Fibroblast of skin of right biceps (primary cell): ENCODE measurements around the gene IGFBP7.
"Not testable (repeated sequence)": the region's sequence is repeated elsewhere in the genome, so short reads cannot be mapped to it uniquely, and the experiment has no call there.

Experiments
- DNase-seq: peaks from one replicate; pipeline ENCODE4 v3.0.0-alpha.2; 2013

Gene IGFBP7

DNA sequence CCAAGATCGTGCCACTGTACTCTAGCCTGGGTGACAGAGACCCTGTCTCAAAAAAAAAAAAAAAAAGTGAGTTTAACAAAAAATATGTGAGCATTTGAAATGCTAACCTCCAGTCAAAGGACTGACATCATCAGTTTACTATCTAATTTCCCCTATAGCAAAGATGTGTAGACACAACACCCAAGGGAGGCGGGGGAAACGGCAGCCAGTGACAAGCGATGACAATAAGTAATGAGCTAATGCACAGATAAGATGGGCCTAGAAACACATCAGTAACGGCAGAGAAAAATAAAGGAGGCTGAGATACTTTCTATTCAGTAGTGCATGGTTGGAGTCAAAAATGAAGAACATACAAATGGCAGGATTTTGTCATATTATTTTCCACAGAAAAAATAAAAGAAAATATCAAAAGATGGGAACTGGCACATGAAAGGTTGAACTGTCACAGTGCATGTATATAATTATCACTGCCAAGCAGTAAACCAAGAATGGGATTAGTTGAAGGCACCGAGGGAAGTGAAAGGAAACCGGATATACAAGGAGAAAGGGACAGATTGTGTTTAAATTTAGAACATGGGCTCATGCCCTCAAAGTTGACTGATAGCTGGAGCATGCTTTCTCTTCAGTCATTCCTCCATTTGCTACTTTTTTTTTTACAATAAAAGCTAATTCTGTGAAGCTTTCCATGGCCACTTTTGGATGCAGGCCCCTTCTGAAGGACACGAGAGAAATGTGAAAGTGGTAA lies 41.8 kb downstream of the IGFBP7 start:
- DNase-seq = no peak

DNA sequence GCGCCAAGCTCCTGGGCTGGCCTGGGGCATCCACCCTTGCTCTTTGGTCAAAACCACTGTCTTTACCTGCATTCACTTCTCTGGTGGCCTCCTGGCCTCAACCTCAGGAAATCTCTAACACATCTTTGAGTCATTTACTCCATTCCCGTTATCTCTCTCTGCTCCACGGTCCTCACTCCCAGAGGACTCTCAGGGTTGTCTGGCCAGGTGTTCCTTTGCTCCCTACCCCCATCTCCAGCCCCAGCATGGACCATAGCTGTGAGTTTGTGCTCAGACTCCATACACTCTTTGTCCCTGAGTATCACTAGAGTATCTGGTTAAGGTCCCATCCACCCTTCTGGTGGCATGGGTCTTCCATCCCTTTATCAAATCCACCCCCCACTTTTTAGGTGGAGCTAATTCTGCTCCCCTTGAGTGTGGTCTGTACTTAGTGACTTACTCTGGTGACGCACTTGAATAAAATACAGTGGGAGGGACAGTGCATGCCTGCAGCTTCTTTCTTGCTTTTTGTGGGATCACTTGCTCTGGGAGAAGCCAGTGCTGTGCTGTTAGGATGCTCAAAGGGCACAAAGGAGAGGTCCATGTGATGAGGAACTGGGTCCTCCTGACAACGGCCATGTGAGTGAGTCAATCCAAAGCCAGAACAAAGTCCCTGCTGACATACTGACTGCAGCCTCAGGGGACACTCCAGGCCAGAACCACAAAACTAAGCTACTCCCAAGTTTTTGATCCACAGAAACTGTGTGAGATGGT lies 44.3 kb downstream of the IGFBP7 start:
- DNase-seq = no peak

DNA sequence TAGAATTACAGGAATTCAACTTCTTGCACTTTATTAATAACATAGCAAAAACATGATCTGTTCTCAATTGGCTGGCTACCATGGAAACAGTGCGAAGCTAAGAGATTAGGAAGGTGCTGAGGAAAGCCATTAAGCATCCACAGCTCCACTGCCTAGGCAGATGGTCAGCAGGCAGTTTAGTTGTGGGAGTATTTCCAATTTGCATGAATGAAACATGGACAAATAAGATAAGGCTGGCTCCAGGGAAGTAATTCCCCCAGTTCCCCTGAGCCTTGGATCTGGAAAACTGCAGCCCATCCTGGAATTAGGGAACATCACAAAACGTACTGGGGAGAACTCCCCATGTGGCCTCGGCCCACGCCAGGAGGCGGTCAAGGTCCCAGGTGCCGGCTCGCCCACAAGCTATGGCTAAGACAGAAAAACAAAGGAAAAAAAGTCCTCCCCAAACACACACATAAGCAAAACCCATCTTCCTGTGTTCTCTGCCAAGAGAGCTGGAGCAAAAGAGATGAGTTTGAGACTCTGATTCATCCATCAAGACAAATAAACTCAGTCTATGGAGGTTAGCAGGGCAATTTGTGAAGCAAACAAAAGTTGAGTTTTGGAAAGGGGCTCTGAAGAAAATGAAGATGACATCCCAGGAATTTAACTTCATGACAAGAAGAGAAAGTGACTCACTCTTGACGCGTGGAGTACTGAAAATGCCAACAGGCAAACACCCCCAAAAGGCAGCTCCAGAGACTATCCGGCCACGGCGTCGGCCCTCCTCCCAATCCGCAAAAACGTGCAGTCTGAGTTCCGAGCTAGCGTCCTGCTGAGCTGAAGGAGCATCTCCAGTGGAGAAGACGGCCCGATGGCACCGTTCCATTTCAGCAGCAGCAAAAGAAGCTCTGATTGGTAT lies 45.1 kb downstream of the IGFBP7 start:
- peak; percentile 97 for DNase-seq

DNA sequence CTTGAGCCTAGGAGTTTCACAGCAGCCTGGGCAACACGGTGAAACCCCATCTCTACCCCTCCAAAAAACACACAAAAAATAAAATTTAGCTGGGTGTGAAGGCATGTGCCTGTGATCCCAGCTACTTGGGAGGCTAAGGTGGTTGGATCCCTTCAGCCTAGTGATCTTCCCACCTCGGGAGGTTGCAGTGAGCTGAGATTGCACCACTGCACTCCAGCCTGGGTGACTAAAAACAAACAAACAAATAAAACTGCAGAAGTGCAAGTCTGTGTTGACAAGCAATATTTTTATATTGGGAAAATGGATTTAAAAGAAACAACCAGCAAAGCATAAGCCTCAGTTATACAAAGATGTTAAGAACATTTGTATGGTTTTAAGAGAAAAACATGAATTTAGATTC lies 46.1 kb downstream of the IGFBP7 start:
- no peak for DNase-seq

DNA sequence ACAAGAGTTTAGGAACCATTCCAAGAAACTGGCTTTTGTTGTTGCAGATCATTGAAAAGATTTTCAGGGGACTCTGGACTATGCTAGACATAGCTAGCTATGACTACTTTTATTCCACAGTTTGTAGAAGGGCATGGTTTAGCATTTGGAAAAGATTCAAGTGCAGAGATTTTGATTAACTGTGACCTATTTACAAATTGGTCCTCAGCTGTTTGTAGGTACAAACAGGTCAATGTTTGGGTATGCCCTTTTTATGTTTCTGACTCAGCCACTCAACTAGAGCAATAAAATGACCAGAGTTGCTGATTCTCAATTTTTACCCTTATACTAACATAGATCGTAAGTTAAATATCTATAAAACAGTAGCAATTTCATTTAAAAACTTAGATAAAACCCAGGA lies 46.7 kb downstream of the IGFBP7 start:
- DNase-seq = no peak

DNA sequence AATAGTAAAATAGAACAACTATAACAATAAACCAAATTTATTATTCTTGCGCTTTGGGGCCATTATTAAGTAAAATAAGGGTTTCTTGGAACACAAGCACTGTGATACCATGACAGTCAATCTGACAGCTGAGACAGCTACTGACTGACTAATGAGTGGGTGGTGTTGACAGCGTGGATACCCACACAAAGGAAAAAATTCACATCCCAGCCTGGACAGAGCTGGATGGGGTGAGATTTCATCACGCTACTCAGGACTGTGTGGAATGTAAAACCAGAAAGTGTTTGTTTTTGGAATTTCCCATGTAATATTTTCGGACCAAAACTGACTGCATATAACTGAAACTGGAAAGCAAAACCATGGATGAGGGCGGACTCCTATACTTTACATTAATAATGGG lies 48.8 kb downstream of the IGFBP7 start:
- peak; percentile 79 for DNase-seq

DNA sequence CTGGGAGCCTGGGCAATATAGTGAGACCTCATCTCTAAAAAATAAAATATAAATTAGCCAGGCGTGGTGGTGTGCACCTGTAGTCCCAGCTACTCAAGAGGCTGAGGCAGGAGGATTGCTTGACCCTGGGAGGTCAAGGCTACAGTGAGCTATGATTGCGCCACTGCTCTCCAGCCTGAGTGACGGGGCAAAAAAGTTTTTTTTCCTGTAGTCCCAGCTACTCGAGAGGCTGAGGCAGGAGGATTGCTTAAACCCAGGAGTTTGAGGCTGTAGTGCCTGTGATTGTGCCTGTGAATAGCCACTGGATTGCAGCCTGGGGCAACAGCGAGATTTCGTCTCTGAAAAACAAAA lies 49.5 kb downstream of the IGFBP7 start:
- not testable (repeated sequence) for DNase-seq

DNA sequence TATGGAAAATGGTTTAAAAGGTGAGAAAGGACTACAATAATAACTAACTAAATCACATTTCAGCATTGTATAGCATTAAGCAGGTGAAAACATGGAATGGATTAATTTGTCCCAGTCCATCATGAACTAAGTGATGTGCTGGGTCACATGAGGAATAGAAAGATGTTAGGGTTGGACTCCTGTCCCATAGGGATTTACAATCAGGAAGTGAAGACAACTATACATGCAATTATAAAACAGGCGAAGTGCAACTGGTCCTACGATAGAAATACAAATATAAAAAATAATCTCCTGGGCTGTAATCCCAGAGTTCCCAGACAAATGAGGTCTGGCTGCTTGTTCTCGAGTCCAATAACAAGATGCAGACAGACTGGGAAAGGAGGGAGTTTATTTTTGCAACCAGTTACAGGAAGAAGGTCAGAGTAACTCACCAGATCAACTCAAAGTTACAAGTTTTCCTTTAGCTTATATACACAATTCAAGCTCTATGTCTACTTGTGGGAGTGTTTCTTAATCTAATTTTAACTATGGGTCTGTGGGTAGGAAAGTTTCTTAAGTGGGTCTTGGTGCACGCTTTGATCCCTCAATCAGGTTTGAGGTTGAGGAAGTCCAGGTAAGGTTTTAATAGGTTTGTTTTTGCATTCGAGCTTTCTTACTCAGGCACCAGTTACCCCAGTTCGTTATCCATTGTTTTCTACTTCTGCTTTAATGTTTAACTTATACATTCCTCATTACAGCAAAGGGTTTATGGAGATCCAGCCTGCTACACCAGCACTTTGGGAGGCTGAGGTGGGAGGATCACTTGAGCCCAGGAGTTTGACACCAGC lies 50.1 kb downstream of the IGFBP7 start:
- DNase-seq = no peak

DNA sequence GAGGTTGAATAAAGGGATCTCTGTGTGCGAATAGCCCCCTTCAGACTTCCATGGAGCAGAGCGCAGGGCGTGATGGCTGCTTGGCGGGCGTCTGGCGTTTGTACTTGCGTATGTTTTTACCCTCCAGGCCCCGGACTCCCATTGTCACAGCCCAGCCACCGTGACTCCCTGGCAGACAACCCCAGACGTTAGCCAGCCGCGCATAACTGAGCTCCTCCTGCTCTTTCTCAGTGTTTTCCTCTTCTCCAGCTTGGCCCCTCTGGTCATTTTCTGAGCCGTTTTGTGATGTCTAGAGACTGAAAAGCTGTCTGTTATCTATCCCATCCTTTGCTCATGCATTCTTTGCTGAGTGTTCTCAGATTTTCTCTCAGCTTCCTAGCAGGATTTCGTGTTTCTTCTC lies 54.3 kb downstream of the IGFBP7 start:
- DNase-seq = no peak

DNA sequence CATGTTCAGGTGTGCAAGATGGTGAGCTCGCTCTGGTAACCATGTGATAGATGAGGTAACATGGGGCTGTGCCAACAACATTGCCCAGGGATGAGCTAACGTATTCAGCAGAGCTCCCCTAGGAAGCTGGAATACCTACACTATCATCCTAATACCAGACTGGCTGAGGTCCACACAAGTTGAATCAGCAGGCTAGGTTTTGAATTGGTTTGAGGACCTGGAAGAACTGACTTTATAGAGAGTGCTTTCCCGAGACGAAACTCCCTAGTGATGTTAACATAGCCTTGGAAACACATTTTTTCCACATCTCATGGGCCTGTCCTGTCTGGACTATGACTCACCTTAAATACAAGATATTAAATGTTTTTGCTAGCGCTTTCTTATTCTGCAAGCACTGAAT lies 56.7 kb downstream of the IGFBP7 start:
- peak; percentile 82 for DNase-seq

DNA sequence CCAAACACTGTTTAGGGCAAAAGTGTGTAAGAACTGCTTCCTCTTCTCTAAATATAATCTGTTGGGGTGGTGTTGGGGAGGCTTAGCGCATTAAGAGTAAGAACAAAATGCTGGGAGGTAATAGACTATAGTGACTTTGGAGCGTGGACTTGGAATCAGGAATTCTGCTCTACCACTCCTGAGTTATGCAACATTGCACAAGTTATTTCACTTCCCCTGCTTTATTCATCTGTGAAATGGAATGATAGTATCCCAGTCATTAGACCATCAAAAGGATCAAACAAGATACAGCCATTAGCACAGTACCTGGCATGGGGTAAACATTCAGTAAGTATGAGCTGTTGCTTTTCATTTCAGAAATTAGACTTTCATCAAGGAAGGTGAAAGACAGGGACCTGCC lies 58.7 kb downstream of the IGFBP7 start:
- DNase-seq = no peak

DNA sequence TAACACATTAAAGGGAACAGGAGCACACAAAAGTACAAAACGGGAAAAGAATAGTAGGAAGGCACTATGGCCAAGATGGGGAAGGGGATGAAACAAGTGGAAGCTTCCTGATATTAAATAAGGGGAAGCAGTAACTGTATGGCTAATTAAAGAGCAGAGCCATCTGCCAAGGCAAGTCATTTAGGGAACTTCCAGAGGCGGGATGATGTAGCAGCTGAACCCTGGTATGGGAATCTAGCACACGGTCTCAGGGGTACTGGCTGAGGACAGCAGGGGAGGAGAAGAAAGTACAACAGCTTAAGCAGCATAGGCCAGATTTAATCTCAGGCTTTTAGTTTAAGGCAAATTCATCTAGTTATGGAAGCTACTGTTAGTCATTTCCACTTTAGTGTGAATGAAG lies 59.1 kb downstream of the IGFBP7 start:
- no peak for DNase-seq

DNA sequence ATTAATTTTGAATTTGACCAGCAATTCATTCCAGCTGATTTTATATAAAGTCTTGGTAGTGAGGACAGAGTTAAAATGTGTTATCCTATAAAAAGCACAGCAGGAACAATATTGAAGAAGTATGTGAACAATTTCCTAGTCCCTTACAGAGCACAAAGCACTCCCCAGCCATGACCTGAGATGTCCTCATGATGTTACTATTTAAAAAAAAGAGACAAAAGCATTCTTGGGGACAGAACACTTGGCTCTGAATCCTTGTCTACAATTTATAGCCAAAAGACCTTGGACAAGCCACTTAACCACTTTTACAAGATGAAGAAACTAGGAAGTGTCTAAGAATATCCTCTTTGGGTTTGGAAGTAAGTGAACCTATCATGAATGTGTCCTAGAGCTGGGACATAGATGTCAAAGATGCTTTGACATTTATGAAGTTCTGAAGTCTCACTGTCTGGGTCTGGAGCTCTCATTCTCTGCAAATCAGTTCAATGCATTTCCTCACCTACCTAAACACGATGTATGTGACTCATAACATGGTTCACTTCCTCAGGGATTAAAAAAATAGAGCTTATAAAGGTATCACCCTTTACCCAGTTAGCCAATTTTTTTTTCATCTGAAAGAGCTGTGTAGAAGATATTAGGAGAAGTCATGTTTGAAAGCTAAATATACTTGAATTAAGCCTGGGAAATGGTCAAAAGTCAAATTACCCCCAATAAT lies 61.4 kb downstream of the IGFBP7 start:
- peak; percentile 63 for DNase-seq

DNA sequence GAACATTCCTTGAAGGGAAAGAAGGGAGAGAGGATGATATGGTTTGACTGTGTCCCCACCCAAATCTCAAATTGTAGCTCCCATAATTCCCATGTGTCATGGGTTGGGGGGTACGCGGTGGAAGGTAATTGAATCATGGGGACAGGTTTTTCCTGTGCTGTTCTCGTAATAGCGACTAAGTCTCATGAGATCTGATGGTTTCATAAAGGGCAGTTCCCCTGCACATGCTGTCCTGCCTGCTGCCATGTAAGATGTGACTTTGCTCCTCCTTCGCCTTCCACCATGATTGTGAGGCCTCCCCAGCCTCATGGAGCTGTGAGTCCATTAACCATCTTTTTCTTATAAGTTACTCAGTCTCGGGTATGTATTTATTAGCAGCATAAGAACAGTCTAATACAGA lies 63.1 kb downstream of the IGFBP7 start:
- DNase-seq = not testable (repeated sequence)

DNA sequence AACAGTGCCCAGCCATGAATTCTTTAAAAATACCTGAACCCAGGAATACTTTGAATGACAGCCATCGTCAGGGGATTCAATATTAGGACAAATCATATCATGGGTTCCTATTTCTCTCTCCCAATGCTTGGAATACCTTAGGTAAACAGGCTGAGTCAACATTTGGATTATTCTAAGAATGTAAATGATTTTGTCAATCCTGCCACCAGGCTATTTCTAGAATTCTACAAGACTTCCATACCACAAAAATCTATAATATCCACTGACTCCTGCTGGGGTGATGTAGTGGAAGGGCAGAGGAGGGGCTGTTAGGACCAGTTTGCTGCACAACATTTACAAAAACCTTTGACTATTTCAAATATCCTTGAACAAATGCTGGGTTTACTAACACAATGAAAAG lies 65.2 kb downstream of the IGFBP7 start:
- DNase-seq = peak; percentile 92

DNA sequence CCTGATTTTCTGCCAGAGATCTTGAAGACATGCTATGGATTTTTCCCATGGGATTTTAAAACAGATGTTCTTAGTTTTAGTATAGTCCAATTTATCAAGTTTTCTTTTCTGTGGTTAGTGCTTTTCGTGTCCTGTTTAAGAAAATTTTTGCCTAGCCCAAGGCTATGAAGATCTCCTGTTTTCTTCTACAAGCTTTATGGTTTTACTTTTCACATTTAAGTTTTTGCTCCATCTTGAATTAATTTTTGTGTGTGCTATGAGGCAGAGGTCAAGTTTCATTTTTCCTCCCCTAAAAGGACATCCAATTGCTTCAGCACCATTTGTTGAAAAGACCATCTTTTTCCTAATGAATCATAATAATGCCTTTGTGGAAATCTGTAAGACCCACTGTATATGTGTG lies 65.9 kb downstream of the IGFBP7 start:
- peak; percentile 89 for DNase-seq

DNA sequence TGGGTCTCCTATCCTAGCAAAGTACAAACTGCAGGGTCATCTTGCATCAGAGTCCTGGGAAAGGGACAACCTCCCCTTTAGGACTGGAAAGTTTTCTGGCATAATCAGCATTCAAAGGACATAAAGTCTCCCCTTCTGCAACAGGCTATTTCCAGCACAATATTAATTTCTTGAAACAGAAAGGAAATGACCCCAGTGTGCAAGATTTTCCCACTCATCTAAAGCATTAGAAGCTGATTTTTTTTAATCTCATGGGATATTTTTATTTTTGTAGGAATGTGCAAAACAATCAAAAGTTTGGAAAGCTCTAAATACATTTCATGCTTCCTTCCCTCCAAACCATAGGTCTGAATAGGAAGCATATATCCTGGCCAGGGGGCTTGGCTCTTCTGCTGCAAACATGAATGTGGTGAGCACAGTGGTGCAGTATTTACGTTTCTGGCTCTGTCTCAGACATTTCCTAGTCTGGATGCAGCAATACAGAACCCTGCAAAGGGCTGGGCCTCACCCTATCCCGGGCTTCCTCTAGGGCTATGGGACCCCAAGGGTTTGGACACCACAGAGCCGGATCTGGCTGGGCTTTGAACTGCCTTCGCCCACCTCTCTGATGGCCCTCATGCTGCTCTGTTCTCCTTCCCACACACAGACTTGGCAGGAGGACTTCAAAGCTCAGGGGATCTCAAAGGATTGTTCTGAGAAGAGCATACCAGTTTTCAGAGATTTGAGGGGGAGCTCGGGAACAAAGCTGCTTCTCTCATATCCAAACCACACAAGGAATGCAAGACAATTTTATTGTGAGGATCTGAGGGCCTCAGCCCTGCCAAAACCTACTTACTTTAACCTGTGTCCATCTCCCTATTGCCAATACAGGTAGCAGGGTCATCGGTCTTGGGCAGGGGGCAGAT lies 66.6 kb downstream of the IGFBP7 start:
- DNase-seq = peak; percentile 88

DNA sequence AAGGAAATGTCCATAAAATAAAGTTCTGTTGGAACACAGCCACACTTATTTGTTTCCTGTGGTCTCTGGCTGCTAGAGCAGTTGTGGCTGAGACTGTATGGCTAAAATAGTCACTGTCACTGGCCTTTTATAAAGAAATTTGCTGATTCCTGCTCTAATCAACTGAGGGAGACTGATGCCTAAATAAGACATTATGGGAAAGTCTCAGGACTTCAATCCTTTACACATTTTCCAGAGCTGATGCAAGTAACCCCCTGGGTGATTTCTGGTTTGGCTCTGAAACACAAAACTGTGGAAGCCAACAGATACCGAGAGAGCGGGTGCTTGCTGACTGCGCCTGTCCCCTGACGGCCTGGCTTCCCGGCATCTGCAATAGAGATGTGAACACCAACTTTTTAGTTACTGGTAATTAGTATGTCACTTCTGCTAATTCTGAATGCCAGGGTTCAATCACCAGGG lies 67.4 kb downstream of the IGFBP7 start:
- DNase-seq = peak; percentile 73

DNA sequence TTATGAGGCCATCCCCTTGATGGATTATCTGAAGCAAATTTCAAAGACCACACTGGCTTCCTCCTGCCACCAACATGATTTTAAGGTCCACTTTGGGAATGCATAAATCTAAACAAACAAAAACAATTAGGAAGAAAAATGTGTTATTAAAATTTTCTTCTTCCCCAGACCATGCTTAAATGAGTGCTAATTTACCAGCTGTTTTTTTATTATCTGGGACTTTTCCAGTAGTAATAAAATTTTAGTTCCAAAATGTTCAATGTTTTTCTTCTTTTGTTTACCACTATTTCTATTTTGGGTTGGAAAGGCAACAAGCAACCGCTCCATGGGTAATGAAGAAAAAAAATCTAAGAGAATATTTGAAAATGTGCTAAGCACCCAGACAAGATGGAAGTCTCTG lies 69.2 kb downstream of the IGFBP7 start:
- no peak for DNase-seq

DNA sequence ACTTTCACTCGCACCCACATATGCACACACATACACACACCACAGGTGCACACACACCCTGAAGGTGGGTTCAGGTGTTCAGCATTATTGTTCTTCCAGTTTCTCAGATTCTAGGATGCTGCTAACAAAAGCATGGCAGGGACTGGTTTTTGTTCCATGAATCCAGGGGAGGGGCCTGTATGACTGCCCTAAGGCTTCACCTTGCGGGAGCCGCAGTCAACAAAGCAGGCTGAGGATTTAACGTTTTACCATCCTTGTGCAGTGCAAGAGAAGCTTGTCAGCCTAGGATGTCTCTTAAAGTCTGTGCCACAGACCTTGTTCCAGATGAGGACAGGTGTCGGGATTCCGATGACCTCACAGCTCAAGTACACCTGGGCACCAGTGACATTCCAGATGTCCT lies 69.7 kb downstream of the IGFBP7 start:
- no peak for DNase-seq

DNA sequence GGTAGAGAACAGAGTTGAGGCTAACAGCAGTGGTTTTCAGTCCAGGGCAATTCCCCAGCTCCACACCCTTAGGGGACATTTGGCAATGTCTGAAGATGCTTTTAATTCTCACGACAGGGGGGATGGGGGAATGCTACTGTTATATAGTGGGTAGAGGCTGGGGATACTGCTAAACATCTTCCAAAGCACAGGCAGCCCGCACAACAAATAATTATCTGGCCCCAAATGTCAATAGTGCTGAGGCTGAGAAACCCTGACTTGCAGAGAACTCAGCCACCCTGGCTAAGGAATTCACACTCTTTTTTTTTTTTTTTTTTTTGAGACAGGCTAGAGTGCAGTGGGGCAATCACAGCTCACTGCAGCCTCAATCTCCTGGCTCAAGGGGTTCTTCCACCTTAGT lies 70.8 kb downstream of the IGFBP7 start:
- peak; percentile 18 for DNase-seq
